Measurements from ENCODE around the gene FGD5.

FGD5 gene

GRCh38 chr3:14976317-14976716 lies 157.6 kb downstream of the FGD5 start:
- DNase-seq (ENCODE audit: low read depth, low spot score) = no peak

DNA sequence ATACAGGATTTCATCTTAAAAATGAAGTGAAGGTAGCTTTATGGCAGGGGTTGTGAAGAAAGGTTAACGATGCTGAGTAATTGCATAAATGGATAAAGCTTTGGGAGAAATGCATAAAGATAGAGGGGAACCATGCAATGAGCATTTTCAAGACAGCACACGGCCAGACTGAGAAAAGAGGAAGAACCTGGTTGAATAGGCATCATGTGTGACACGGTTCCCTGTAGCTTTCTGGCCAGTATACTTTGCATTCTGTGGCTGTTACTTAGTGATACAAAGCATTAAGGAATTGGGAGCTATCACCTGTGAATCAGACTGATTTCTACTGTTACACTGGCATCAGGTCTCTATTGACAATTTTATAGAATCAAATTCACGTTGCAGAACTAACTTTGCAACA lies 161.9 kb downstream of the FGD5 start:
- no peak for DNase-seq (ENCODE audit: low read depth, low spot score)

Measured in activated naive CD8-positive, alpha-beta T cell treated with anti-CD3 and anti-CD28 coated beads, Interleukin-2, amount 50 U/mL, for 16 hours (primary cell).